Stomach (tissue), 4 donors: ENCODE data around the gene ADPRHL1.

Experiments
- EP300 ChIP-seq: sonication (generic); formaldehyde crosslinking; IDR thresholded peaks from one replicate; pipeline ENCODE4 v1.6.1; 2017; ENCODE audit warnings: antibody characterized with exemption
- POLR2A ChIP-seq, 4 donors: fragments of 450-650 bp; IDR thresholded peaks; one replicate each; pipeline ENCODE4 v1.6.1; 2016; ENCODE audit warnings: antibody characterized with exemption in 4 of 4, control low read depth in 2 of 4, mild to moderate bottlenecking in 1 of 4, moderate library complexity in 1 of 4
- POLR2AphosphoS5 ChIP-seq, 3 donors: sonication (generic); formaldehyde crosslinking; IDR thresholded peaks; one replicate each; pipeline ENCODE4 v1.6.1; 2016; ENCODE audit warnings: antibody characterized with exemption in 3 of 3

DNA sequence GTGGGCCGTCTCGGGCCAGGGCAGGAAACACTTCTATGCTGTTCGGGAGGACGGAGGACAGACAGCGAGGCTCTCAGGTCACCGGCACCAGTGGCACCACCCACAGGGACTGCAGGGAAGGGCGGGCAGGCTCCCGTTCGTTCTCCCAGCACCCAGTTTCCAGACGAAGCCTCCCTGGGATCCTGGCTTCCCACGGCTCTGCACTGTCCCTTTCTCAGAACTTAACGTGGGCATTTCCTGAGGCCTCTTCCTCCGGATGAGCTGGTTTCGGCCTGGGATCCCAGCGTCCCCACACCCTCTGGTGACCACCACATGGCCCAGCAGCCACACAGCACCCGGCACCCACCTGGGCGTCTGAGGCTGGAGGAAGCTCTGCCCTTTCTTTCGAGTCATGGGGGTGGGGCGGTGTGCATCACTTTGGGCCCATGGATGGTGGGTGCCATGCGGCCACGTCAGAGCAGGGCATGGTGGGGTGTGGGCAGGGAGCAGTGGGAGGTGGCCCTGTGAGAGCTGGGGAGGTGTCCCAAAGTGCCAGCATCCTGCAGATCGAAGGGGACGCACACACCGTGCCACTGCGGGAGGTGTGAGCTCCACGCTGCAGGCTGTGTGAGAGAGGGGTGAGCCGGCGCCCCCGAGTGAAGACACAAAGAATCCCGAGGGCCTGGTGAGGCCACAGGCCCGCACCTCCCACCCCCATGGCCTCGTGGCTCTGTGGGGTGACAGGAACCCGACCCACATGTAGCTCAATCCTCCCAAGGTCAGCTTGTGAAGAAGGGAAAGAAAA lies 50.6 kb downstream of the ADPRHL1 start:
- no peak for TF ChIP-seq EP300
- TF ChIP-seq POLR2A (IDR thresholded peaks at IDR 0.05), result no peak
- TF ChIP-seq POLR2AphosphoS5 (IDR thresholded peaks at IDR 0.05), result no peak
